MM.1S (cell line): ENCODE measurements around the gene GLYATL3.

Experiments used
- DNase-seq: peaks from one replicate; pipeline ENCODE4 v3.0.0-alpha.2; 2015
- H2AFZ ChIP-seq: fragments of 300-600 bp; sonication (generic); 2 replicates; pipeline ENCODE4 v1.6.0; 2016; ENCODE audit warnings: antibody characterized with exemption, low read length
- H3F3A ChIP-seq: fragments of 300-600 bp; sonication (generic); 2 replicates; pipeline ENCODE4 v1.6.1; 2016; ENCODE audit warnings: mild to moderate bottlenecking, antibody characterized with exemption, low read length, moderate library complexity, mixed read lengths; ENCODE audit not compliant: insufficient read depth
- H3K27ac ChIP-seq: fragments of 300-600 bp; sonication (generic); 2 replicates; pipeline ENCODE4 v1.5.1; 2016; ENCODE audit warnings: mild to moderate bottlenecking, low read length
- H3K27me3 ChIP-seq: fragments of 300-600 bp; sonication (generic); replicated peaks from 2 replicates; pipeline ENCODE4 v1.6.0; 2016; ENCODE audit warnings: low read length; ENCODE audit not compliant: insufficient read depth
- H3K36me3 ChIP-seq: fragments of 300-600 bp; sonication (generic); replicated peaks from 2 replicates; pipeline ENCODE4 v1.6.1; 2016; ENCODE audit warnings: mild to moderate bottlenecking, low read length, mixed read lengths; ENCODE audit not compliant: insufficient read depth
- H3K4me1 ChIP-seq: fragments of 300-600 bp; sonication (generic); 2 replicates; pipeline ENCODE4 v1.6.1; 2016; ENCODE audit warnings: low read length, mixed read lengths
- H3K4me2 ChIP-seq: fragments of 300-600 bp; sonication (generic); 2 replicates; pipeline ENCODE4 v1.6.0; 2016; ENCODE audit warnings: low read depth, low read length
- H3K4me3 ChIP-seq: fragments of 300-600 bp; sonication (generic); 2 replicates; pipeline ENCODE4 v1.5.1; 2016; ENCODE audit warnings: low read length, mixed read lengths
- H3K79me2 ChIP-seq: fragments of 300-600 bp; sonication (generic); 2 replicates; pipeline ENCODE4 v1.6.1; 2016; ENCODE audit warnings: mixed run types, low read length, mixed read lengths
- H3K9ac ChIP-seq: fragments of 300-600 bp; sonication (generic); 2 replicates; pipeline ENCODE4 v1.6.1; 2016; ENCODE audit warnings: low read length, mixed read lengths
- H3K9me2 ChIP-seq: fragments of 300-600 bp; sonication (generic); replicated peaks from 2 replicates; pipeline ENCODE4 v1.6.1; 2016; ENCODE audit warnings: mild to moderate bottlenecking, low read length, mixed read lengths; ENCODE audit not compliant: insufficient read depth
- H3K9me3 ChIP-seq: fragments of 300-600 bp; sonication (generic); replicated peaks from 2 replicates; pipeline ENCODE4 v1.6.1; 2016; ENCODE audit warnings: mild to moderate bottlenecking, low read length, mixed read lengths; ENCODE audit not compliant: insufficient read depth
- H4K20me1 ChIP-seq: fragments of 300-600 bp; sonication (generic); 2 replicates; pipeline ENCODE4 v1.6.1; 2016; ENCODE audit warnings: mild to moderate bottlenecking, low read length, moderate library complexity, mixed read lengths; ENCODE audit not compliant: insufficient read depth
- CTCF ChIP-seq: fragments of 300-600 bp; sonication (generic); IDR thresholded peaks from 2 replicates; pipeline ENCODE4 v1.5.1; 2016; ENCODE audit warnings: antibody characterized with exemption, low read length, mixed read lengths
- EZH2 ChIP-seq: fragments of 300-600 bp; sonication (generic); optimal IDR thresholded peaks from 2 replicates; pipeline ENCODE3; 2017; ENCODE audit warnings: low read depth, mild to moderate bottlenecking, antibody characterized with exemption, low read length, mixed read lengths
- EZH2phosphoT487 ChIP-seq: fragments of 300-600 bp; sonication (generic); IDR thresholded peaks from 2 replicates; pipeline ENCODE4 v1.6.1; 2018; ENCODE audit warnings: antibody characterized with exemption, low read length

The GLYATL3 gene

GRCh38 chr6:49499623-49500022 is at the start of gene GLYATL3:
TSS of gene GLYATL3 (plus strand) at chr6:49499923. CDS start at chr6:49511991, 12,068 bp downstream.
- Histone ChIP-seq H3K27me3 (no peaks in the 10 kb centered on the region), H3F3A (no peaks in the 10 kb centered on the region), H3K9ac (no peak within 1 kb of the TSS), H3K9me3 (no peaks in the 10 kb centered on the region), H3K4me3 (no peak within 1 kb of the TSS), H3K27ac (no peak within 1 kb of the TSS), H2AFZ (no peak within 1 kb of the TSS), H3K9me2 (no peaks in the 10 kb centered on the region), H4K20me1 (no peaks in the 10 kb centered on the region), H3K36me3 (no peaks in the 10 kb centered on the region), H3K79me2 (no peaks in the 10 kb centered on the region), H3K4me1 (no peaks in the 10 kb centered on the region), H3K4me2 (no peak within 1 kb of the TSS)
- no peak for DNase-seq
- no peak for TF ChIP-seq CTCF
- no peak for TF ChIP-seq EZH2
- no peak for TF ChIP-seq EZH2phosphoT487

- DNase-seq: peak; percentile 12
- no peaks in the 10 kb centered on the region for H4K20me1 ChIP-seq
These were observed 46.5 kb upstream of the GLYATL3 start for GRCh38 chr6:49453221-49453620.

GRCh38 chr6:49454787-49455709 is 44.7 kb upstream of the GLYATL3 start:
- Histone ChIP-seq H3K4me1 (peaks cover 11% of the 10 kb centered on the region; the same call in 1 of the 2 replicates), H3K9me3 (no peaks in the 10 kb centered on the region), H3K36me3 (no peaks in the 10 kb centered on the region; the same call in 1 of the 2 replicates), H3K27ac (peak overlapping the region; percentile 79), H4K20me1 (no peaks in the 10 kb centered on the region), H3K4me2 (peak overlapping the region; percentile 83), H3K27me3 (no peaks in the 10 kb centered on the region), H3K4me3 (peak overlapping the region; percentile 49), H3K9ac (peak overlapping the region; percentile 30), H3K9me2 (no peaks in the 10 kb centered on the region), H3K79me2 (peaks cover 31% of the 10 kb centered on the region), H3F3A (peaks cover 19% of the 10 kb centered on the region), H2AFZ (0 out of 2 replicates have a peak overlapping the region, but pooled peaks have one; percentile 14)
- TF ChIP-seq EZH2 (no peak), CTCF (no peak), EZH2phosphoT487 (no peak)
- DNase-seq: peak; percentile 73

More at GRCh38 chr6:49453221-49453620, 46.5 kb upstream of the GLYATL3 start:
- H3K4me1 ChIP-seq: peaks cover 11% of the 10 kb centered on the region; the same call in 1 of the 2 replicates
- no peak overlapping the region for H3K4me3 ChIP-seq
- peaks cover 16% of the 10 kb centered on the region for H3K79me2 ChIP-seq
- no peaks in the 10 kb centered on the region for H3K27me3 ChIP-seq
- no peaks in the 10 kb centered on the region for H3K9me3 ChIP-seq
- H3K36me3 ChIP-seq: no peaks in the 10 kb centered on the region; the same call in 1 of the 2 replicates
- no peak for TF ChIP-seq EZH2phosphoT487
- TF ChIP-seq EZH2: no peak
- no peak for TF ChIP-seq CTCF
- no peak overlapping the region for H3K4me2 ChIP-seq
- H3K27ac ChIP-seq: no peak overlapping the region
- no peak overlapping the region for H3K9ac ChIP-seq
- no peaks in the 10 kb centered on the region for H3K9me2 ChIP-seq
- H3F3A ChIP-seq: peaks cover 19% of the 10 kb centered on the region
- H2AFZ ChIP-seq: no peak overlapping the region
